Measurements from ENCODE around the gene ATG12.
"Not testable (repeated sequence)": the region's sequence is repeated elsewhere in the genome, so short reads cannot be mapped to it uniquely, and the experiment has no call there.

ATG12 gene

GRCh38 chr5:115841382-115842088 lies at the start of gene ATG12, which contains the start of gene AP3S1:
ATG12 (minus strand) TSS chr5:115841565; CDS start chr5:115841552, 13 bp downstream.
AP3S1 (plus strand) TSS chr5:115841935; CDS start chr5:115842038, 103 bp downstream.
- peak; percentile 78 to 87 (median 84) for DNase-seq (ENCODE audit: low read depth in 2 of 3, low spot score in 1 of 3)

GRCh38 chr5:115888027-115888426 lies 46.7 kb upstream of the ATG12 start:
- DNase-seq (ENCODE audit: low read depth in 2 of 3, low spot score in 1 of 3): no peak

DNA sequence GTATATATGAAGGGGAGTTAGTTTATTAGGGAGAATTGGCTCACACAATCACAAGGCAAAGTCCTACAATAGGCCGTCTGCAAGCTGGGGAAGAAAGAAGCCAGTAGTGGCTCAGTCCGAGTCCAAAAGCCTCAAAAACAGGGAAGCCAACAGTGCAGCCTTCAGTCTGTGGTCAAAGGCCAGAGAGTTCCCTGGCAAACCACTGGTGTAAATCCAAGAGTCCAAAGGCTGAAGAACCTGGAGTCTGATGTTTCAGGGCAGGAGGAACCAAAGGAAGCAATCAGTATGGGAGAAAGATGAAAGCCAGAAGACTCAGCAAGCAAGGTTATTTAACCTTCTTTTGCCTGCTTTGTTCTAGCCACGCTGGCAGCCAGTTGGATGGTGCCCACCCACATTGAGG lies 43.8 kb upstream of the ATG12 start:
- not testable (repeated sequence) for DNase-seq (ENCODE audit: low read depth in 2 of 3, low spot score in 1 of 3)

GRCh38 chr5:115884704-115885103 lies 43.3 kb upstream of the ATG12 start:
- no peak for DNase-seq (ENCODE audit: low read depth in 2 of 3, low spot score in 1 of 3)

- not testable (repeated sequence) for DNase-seq (ENCODE audit: low read depth in 2 of 3, low spot score in 1 of 3)
Measured at GRCh38 chr5:115882434-115882833, 41.1 kb upstream of the ATG12 start.

DNA sequence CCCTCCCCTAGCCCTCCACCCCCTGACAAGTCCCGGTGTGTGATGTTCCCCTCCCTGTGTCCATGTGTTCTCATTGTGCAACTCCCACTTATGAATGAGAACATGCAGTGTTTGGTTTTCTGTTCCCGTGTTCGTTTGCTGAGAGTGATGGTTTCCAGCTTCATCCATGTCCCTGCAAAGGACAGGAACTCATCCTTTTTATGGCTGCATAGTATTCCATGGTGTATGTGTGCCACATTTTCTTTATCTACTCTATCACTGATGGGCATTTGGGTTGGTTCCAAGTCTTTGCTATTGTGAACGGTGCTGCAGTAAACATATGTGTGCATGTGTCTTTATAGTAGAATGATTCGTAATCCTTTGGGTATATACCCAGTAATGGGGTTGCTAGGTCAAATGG lies 36.0 kb upstream of the ATG12 start:
- DNase-seq (ENCODE audit: low read depth in 2 of 3, low spot score in 1 of 3): not testable (repeated sequence)

DNA sequence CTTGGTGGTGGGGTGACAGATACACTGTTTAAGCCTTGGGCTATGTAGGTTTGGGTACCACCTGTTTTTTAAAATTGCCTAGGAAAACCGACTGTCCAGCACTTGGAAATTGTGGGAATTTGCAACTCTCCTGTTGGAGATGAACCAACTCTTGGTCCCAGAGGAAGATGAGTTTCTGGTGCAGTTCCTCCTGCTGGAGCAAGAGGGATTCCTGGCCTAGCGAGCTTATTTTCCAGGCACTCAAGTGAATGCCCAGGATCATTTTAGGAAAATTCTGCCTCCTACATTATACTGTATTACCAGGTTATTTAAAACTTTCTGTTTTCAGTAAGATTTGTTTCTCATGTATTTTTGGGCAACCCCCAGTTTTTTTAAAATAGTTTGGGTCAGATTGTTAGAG lies 34.1 kb upstream of the ATG12 start:
- no peak for DNase-seq (ENCODE audit: low read depth in 2 of 3, low spot score in 1 of 3)

DNA sequence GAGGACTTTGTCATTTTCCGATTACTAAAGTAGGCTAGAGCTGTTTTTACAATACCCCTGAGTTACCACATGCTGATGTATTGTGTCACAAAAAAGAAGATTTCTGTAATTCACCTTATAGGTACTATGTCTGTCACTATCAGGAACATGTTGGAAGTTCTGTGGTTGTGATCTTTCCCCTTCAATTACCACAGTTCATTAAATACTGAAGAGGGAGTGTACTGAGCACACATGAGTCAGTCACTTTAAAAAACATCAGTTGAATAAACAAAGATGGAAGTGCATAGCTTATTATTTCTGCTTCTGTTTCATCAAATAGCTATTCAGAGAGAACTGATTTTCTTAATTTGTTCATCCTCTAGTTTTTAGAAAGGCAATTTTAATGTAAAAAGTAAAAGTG lies 32.0 kb upstream of the ATG12 start:
- DNase-seq (ENCODE audit: low read depth in 2 of 3, low spot score in 1 of 3): no peak

GRCh38 chr5:115872447-115872846 lies 31.1 kb upstream of the ATG12 start:
- DNase-seq (ENCODE audit: low read depth in 2 of 3, low spot score in 1 of 3): no peak

- no peak for DNase-seq (ENCODE audit: low read depth in 2 of 3, low spot score in 1 of 3)
Measured at GRCh38 chr5:115869256-115869795, 28.0 kb upstream of the ATG12 start.

DNA sequence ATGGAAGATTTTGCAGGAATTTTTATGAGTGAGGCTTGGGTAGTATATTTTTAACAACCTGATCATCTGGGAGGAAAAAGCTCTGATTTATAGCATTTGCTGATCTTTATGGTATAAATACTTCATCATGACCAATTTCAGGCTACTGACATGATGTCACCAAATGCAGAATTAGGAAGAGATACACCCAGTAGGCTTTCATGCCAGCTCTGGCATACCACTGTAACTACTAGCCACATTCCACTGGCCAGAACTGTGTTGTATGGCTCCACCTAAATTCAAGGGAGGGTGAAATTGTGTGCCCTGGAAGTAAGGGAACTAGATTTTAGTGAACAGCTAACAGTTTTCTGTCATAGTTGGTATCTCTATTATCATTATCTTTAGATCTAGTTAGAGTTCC lies 18.0 kb upstream of the ATG12 start:
- no peak for DNase-seq (ENCODE audit: low read depth in 2 of 3, low spot score in 1 of 3)

GRCh38 chr5:115858396-115858795 lies 17.0 kb upstream of the ATG12 start:
- no peak for DNase-seq (ENCODE audit: low read depth in 2 of 3, low spot score in 1 of 3)

DNA sequence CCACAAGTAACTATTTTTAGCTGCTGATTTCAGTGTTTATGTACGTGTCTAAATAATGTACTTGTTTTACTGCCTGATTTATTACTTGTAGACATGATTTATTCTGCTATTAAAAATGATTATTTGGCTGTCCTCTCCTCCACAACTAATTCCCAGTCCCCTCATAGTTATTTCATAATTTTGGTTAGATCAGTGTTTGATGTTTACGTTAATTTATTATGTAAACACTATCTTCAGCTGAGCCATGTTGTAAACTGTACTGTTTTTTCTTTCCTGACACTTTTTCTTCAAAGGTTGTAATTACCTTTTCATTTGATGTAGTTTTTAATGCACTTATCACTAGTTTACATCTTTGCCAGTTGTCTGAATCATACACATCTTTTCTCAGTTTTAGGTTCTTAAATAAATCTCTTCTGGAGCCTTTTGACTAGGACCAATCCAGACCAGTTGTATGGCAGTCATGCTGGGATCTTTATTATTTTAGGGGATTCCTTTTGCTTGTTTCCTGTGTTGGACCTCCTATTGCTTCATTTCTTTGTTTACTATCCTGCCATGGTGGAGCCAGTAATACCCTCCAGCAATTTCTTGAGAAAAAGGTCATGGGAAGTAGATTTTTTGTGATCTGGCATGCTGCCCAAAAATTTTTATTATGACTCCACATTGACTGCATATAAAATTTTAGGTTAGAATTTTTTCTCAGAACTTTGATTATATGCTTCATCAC lies 16.4 kb upstream of the ATG12 start:
- DNase-seq (ENCODE audit: low read depth in 2 of 3, low spot score in 1 of 3): no peak

DNA sequence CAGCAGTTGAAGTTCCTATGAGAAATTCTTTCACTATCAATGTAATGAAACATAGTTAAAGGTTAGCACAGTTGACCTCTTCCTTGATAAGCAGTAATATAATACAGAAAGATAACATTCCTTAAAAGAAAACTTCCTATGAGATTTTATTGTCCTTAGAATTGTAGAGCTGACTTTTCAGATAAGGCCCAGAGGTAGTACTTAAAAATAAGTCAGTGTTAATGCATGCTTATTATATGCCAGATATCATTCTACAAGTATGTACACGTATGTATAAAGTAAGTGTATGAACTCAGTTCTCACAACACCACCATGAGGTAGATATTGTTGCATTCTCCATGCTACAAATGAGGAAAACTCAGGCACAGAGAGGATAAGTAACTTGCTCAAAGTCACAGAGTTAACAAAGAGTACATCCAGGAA lies 15.7 kb upstream of the ATG12 start:
- no peak for DNase-seq (ENCODE audit: low read depth in 2 of 3, low spot score in 1 of 3)

DNA sequence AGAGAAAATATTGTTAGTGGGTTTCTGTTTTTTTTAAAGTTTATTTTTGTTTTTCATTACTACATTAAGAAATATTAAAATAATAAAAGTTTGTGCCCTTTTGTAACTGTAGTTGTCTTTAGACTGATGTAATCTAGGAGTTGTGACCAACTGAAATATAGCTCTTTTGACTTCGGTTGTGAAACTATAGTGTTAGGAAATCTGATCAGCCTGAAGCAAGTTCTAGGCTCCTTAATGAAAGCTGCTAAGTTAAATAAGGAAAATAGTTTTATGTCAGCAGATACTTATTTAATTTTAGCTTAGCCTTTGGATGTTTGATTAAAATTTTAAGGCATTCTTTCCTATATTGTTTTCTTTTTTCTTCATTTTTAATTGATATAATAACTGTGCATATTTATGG lies 14.6 kb upstream of the ATG12 start:
- no peak for DNase-seq (ENCODE audit: low read depth in 2 of 3, low spot score in 1 of 3)

GRCh38 chr5:115854139-115854538 lies 12.8 kb upstream of the ATG12 start:
- no peak for DNase-seq (ENCODE audit: low read depth in 2 of 3, low spot score in 1 of 3)

GRCh38 chr5:115850744-115851416 lies 9.5 kb upstream of the ATG12 start:
- no peak for DNase-seq (ENCODE audit: low read depth in 2 of 3, low spot score in 1 of 3)

DNA sequence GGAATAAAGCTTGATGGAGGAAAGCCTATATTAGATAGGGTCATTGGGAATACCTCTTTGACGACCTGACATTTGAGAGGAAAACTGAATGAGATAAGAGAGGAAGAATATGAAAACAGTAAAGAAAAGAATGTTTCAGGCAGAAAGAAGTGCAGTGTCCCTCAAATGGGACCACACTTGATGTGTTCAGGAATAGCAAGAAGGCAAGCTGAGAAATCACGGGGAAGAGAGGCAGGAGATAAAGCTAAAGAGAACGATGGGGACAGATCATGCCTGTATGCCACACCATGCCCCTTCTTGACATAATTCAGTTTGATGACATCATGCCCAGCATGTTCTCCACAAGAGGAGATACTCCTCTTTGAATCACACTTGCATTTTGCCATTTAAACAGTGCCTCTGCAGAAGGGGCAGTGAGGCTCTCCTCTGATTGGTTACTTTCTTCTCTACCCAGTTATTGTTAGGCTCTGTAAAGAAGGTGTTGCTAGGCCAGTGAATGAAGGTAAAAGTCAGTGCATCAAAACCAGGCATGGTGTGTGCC lies 8.0 kb upstream of the ATG12 start:
- DNase-seq (ENCODE audit: low read depth in 2 of 3, low spot score in 1 of 3): no peak

GRCh38 chr5:115847290-115847689 lies 5.9 kb upstream of the ATG12 start:
- DNase-seq (ENCODE audit: low read depth in 2 of 3, low spot score in 1 of 3): no peak

DNA sequence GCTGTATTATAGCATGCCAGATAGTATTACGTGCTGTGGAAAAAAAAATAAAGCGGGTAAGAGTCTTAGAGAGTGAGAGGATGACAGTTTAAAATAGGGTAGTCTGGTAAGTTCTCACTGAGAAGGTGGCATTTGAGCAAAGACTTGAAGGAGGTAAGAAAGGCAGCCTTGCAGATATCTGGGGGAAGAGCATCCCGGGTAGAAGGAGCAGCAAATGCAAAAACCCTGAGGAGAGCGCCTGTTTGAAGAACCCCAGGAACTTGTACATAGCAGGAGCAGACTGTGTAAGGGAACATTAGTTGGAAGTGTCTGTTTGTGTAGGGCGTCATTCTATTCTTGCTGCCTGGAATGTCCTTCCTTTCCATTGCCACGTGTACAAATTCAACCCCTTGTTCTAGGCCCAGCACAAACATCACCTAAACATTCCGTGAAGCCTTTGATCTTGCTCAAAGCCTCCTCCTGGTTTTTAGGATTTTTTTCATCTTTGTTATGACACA lies 3.0 kb upstream of the ATG12 start:
- DNase-seq (ENCODE audit: low read depth in 2 of 3, low spot score in 1 of 3): no peak

DNA sequence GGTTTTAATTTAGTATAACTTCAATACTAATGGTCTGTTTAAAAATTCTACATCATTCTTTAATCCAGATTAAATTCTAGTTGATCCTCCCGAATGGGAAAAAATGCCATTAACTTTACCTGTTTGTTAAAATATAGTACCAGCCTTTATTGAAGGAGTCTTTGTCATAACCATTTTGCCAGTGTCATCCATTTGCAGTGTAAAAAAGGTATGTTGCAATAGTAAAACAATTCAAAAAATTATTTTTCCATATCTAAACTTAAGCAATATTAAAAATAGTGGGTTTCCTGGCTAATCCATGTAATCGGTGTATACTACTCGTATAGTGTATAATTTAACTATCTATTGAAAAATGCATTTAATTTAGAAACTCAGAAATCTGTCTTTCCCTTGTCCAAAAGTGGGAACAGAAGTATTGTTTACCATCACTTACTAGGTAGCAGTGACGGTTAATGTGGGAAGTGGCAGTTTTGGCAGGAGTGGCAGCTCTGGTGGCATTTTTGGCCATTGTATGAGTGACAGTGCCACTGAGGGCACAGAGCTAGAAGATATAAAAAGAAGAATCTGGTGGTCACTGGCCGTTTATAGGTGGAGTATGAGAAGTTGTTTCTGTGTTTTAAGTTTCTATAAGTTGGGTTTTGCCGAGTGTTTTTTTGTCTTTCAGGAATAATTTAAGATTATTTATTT lies 2.2 kb upstream of the ATG12 start:
- DNase-seq (ENCODE audit: low read depth in 2 of 3, low spot score in 1 of 3): no peak

Data from stimulated activated CD4-positive, alpha-beta T cell treated with anti-CD3 and anti-CD28 coated beads, Interleukin-12 subunit alpha, Interleukin-12 subunit beta, amount 100 ng/mL, for 48 hours (primary cell).